Uterus (tissue), 4 donors: Measurements from ENCODE around the gene ADIPOR2. TPM values are rescaled to one million over a fixed set of nuclear protein-coding genes. Genes with fewer than 3 reads are reported as not detected.

Experiments used
- DNase-seq, 2 donors: peaks; one replicate each; pipeline ENCODE4 v3.0.0-alpha.2; 2019 to 2020
- H3K27ac ChIP-seq, 2 donors: fragments of 200-600 bp; sonication (generic); 1 replicate in 1 of 2; 2 replicates in 1 of 2; pipeline ENCODE4 v1.5.1; 2016 to 2018
- H3K27me3 ChIP-seq, 2 donors: fragments of 200-600 bp; sonication (generic); one replicate each; pipeline ENCODE4 v1.5.1; 2018 to 2019; ENCODE audit warnings: control low read depth in 1 of 2
- H3K36me3 ChIP-seq, 2 donors: fragments of 200-600 bp; sonication (generic); one replicate each; pipeline ENCODE4 v1.5.1; 2019; ENCODE audit warnings: control low read depth in 1 of 2
- H3K4me1 ChIP-seq, 2 donors: fragments of 200-600 bp; sonication (generic); one replicate each; pipeline ENCODE4 v1.5.1; 2018 to 2019; ENCODE audit warnings: control low read depth in 1 of 2
- H3K4me3 ChIP-seq, 2 donors: fragments of 200-600 bp; sonication (generic); 1 replicate in 1 of 2; 2 replicates in 1 of 2; pipeline ENCODE4 v1.5.1; 2018 to 2019; ENCODE audit warnings: mild to moderate bottlenecking in 1 of 2
- H3K9me3 ChIP-seq, 2 donors: fragments of 200-600 bp; sonication (generic); one replicate each; pipeline ENCODE4 v1.5.1; 2019; ENCODE audit warnings: control low read depth in 1 of 2
- CTCF ChIP-seq, 4 experiments: fragments of 200-600 bp in 2 of 4; fragments of 450-650 bp in 2 of 4; sonication (generic) in 2 of 4; IDR thresholded peaks; one replicate each; pipeline ENCODE4 v1.5.1; 2016 to 2019; ENCODE audit warnings: antibody characterized with exemption in 4 of 4, mild to moderate bottlenecking in 2 of 4, moderate library complexity in 1 of 4
- POLR2A ChIP-seq, 2 donors: fragments of 450-650 bp; IDR thresholded peaks; one replicate each; pipeline ENCODE4 v1.6.1; 2016; ENCODE audit warnings: antibody characterized with exemption in 2 of 2, mild to moderate bottlenecking in 1 of 2, moderate library complexity in 1 of 2
- intact Hi-C: fragments of 100-400 bp; cut with DNase I; formaldehyde crosslinking; loops from one replicate; pipeline ENCODE4 v1.15.1; 2023; ENCODE audit warnings: low total_unique reads
- total RNA-seq, 4 donors: library from RNA; depleted of rRNA in 3 of 4; stranded (reverse); fragments of >200 nt in 3 of 4; gene quantifications; one replicate each; pipeline versions ENCODE4 v1.1.0 to v1.2.4, GENCODE V29; 2014 to 2023
- donor health status: DM: yes; HTN: yes; CAD: no.

Gene ADIPOR2
- total RNA-seq, 4 donors from 2014 or later, result 30.3 to 71.2 (median 42.3) TPM

DNA sequence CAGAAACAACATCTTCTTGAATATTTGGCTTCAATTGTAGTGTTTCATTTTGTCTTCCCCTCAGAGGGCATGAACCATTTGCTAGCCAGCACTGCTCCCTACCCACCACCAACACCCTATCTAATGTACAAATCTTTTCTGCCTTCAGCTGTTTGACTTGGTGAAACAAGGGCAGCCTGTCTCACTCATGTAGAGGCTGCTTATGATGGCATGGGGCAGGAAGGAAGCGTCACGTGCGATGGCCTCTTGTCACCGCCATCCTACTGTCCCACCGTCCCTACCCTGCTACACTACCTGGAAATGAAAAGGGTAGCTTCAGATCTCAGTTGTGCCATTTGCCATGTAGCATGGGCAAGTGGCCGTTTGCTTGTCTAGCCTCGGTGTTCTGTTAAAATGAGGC, 99.6 kb downstream of the ADIPOR2 start:
- intact Hi-C loops, result loop anchor here (5.0 to 10.0 kb wide), 2 partner anchors 138 to 794 kb away; no protein-coding TSS in a partner anchor
- H3K9me3 ChIP-seq, result no peaks in the 10 kb centered on the region
- no peaks in the 10 kb centered on the region for H3K36me3 ChIP-seq
- peaks cover 0 to 2% of the 10 kb centered on the region in 2 donors for H3K4me1 ChIP-seq
- H3K4me3 ChIP-seq, result no peak overlapping the region
- no peak for DNase-seq
- TF ChIP-seq POLR2A (IDR thresholded peaks at IDR 0.05) (no peak), CTCF (IDR thresholded peaks at IDR 0.05) (no peak)
- H3K27ac ChIP-seq, result no peak overlapping the region
- no peaks in the 10 kb centered on the region for H3K27me3 ChIP-seq

DNA sequence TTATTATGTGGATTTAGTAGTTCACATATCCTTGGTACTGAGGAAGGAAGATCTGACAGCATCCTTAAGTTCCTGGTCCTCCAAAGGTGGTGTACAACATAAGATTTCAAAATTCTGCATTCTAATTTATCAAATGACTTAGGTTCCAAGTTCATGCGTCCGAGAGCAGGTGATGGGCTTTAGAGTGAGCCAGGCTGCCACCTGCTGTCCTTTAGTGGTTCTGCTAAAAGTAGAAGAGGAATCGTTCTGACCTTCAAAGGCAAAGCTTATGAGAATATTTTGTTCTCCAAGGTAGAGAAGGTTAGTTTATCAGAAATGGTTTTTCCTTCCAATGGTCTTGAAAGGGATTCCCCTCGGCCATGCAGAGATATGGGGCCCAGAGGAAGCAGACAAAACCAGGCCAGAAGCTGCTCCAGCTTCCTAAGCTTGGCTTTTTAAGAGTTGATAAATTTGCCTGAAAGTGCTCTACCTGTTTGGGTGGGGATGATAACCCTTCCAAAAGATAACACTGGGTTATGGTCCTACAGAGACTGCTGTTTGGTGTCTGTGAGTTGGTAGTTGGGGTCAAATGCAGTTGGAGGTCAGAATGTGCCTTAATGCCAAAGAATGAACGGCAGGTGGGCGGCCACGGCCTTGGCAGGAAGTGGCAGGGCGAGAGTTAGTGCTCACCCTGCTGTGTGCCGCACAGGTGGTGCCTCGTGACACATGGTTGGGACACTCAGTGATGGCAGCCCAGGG, 100.4 kb downstream of the ADIPOR2 start:
- DNase-seq, result peak; percentile 63 to 75

GRCh38 chr12:1792406-1792805, 101.5 kb downstream of the ADIPOR2 start:
- intact Hi-C loops, result loop anchor here (5.0 to 10.0 kb wide), 2 partner anchors 140 to 792 kb away; no protein-coding TSS in a partner anchor
- Histone ChIP-seq H3K27ac (no peak overlapping the region), H3K4me1 (peaks cover 0 to 7% of the 10 kb centered on the region in 2 donors), H3K36me3 (no peaks in the 10 kb centered on the region), H3K27me3 (no peaks in the 10 kb centered on the region), H3K9me3 (no peaks in the 10 kb centered on the region), H3K4me3 (no peak overlapping the region)
- DNase-seq, result no peak
- TF ChIP-seq POLR2A (IDR thresholded peaks at IDR 0.05) (no peak), CTCF (IDR thresholded peaks at IDR 0.05) (no peak)

More for the DNA sequence above, 100.4 kb downstream of the ADIPOR2 start:
- intact Hi-C loops, result loop anchor here (5.0 to 10.0 kb wide), 2 partner anchors 139 to 794 kb away; no protein-coding TSS in a partner anchor
- Histone ChIP-seq H3K27ac (no peak overlapping the region), H3K4me1 (peaks cover 0 to 7% of the 10 kb centered on the region in 2 donors), H3K27me3 (no peaks in the 10 kb centered on the region), H3K4me3 (no peak overlapping the region), H3K36me3 (no peaks in the 10 kb centered on the region), H3K9me3 (no peaks in the 10 kb centered on the region)
- TF ChIP-seq CTCF (IDR thresholded peaks at IDR 0.05), result peak; percentile 83 to 92 (median 86)
- TF ChIP-seq POLR2A (IDR thresholded peaks at IDR 0.05), result no peak

DNA sequence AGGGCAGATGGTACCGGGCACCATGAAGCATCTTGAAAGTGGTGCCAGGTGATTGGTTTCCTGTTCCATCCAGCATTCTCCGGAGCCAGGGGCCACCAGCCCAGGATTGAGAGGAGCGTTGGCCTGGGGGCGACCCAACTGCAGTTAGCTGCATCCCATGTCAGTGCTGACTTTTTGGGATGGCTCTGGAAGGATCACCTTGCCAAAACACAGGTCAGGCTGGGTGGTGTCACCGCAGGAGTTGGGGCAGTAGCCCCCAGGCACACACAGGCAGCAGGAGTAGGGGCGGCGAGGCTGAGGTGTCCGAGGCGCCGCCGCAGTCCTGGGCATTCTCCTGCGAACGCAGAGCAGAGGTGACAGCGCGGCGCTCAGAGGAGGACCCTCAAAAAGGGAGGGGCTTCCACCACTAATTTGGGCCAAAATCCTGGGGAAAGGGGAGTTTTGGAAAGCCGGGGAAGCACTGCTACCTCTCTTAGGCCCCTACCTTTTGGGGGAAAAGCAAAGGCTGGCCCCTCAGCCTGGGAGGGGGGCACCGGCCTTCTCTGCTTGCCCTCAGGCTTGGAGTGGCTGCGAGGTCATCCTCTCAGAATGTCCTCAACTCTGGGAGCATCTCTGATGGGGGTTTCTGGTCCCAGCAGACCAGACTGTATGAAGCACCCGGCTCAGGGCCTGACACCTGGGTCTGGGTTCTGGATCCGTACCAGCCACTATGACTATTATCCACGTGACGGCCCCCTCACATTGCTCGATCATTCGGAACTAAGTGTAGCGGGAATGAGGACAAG, 102.7 kb downstream of the ADIPOR2 start:
- DNase-seq, result no peak
- intact Hi-C loops, result loop anchor here (5.0 to 10.0 kb wide), 2 partner anchors 141 to 791 kb away; no protein-coding TSS in a partner anchor
- Histone ChIP-seq H3K4me3 (no peak overlapping the region), H3K27ac (no peak overlapping the region), H3K4me1 (peaks cover 0 to 7% of the 10 kb centered on the region in 2 donors), H3K9me3 (no peaks in the 10 kb centered on the region), H3K36me3 (no peaks in the 10 kb centered on the region), H3K27me3 (no peaks in the 10 kb centered on the region)
- no peak for TF ChIP-seq CTCF (IDR thresholded peaks at IDR 0.05)
- TF ChIP-seq POLR2A (IDR thresholded peaks at IDR 0.05), result no peak
